Stimulated activated CD8-positive, alpha-beta memory T cell treated with anti-CD3 and anti-CD28 coated beads, Interleukin-4, amount 100 ng/mL, for 4 hours (primary cell): ENCODE measurements around the gene GLP1R.

Experiments
- DNase-seq, 2 donors: peaks; one replicate each; pipeline ENCODE4 v3.0.0-alpha.2; 2020; ENCODE audit warnings: low read depth in 2 of 2, low spot score in 1 of 2

The GLP1R gene

GRCh38 chr6:39061588-39061987 is 13.0 kb downstream of the GLP1R start:
- DNase-seq = no peak

- no peak for DNase-seq
Measured at GRCh38 chr6:39062014-39062740, 13.6 kb downstream of the GLP1R start.

DNA sequence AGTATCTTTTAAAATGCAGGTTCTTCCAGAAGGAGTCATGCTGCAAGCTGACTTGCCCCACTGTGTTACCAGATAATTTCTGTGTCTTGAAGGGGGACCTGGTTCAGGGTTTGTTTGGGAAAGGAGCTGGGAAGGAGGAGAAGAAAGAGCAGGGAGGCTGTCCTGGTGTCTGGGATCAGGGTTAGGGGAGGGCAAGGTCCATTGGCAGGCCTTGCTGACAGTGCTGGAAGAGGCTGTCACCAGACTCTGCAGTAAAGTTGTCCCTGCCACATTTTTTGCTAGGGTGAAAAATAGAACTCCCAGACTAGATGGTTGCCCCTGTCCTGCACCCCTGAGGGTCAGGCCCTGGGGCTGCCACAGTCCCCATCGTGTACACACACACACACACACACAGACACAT is 14.9 kb downstream of the GLP1R start:
- no peak for DNase-seq

GRCh38 chr6:39065561-39065960 is 17.0 kb downstream of the GLP1R start:
- DNase-seq = no peak

GRCh38 chr6:39068391-39068790 is 19.8 kb downstream of the GLP1R start:
- no peak for DNase-seq

GRCh38 chr6:39072830-39073229 is 24.2 kb downstream of the GLP1R start:
- no peak for DNase-seq

GRCh38 chr6:39073471-39074355 is 25.1 kb downstream of the GLP1R start:
- DNase-seq = no peak

DNA sequence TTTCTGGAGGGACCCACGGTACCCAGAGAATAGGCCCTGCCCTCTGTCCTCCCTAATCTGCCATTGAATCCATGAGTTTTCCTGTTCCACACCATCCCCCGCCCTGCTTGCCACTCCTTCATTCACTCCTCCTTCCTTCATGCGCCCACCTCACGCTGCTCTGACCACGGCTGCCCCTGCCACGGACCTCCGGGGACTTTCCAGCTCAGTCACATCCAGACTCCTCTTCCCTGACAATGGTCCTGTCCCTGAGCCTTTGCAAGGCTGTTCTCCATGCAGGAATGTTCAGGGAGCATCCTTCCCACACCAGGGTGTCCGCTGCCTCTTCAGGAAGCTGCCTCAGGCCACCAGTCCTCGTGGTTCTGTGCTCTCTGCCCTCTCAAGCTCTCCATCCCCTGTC is 25.9 kb downstream of the GLP1R start:
- DNase-seq = no peak

DNA sequence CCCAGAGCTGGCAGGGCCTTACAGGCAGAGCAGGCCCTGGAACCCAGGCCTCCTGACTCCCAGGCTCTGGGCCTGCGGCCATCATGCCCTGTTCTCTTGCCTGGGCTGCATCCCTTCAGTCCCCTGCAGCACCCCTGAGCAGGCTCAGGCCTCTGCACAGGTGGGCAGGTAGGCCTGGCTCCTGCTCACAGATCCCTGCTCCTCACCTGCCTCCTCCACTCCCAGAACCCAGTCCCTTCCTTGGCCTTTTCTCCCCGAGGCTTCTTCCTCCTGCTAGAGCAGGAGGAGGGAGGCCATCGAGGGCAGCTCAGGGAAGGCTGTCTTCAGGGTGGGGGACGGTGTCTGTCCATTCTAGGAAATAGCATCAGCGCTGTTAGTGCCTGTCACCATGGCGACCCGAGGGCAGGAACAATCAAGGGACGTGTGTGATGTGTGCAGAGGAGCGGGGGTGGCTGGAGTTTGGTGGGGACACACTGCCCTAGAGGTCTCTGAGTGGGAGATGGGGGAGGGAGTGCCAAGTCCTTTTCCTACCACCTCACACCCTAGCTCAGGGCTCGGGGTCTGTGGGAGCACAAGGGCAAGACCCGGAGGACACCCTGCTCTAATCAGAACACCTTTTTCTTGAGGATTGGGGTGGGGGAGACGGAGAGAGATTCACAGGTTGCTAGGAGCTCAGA is 26.6 kb downstream of the GLP1R start:
- no peak for DNase-seq

DNA sequence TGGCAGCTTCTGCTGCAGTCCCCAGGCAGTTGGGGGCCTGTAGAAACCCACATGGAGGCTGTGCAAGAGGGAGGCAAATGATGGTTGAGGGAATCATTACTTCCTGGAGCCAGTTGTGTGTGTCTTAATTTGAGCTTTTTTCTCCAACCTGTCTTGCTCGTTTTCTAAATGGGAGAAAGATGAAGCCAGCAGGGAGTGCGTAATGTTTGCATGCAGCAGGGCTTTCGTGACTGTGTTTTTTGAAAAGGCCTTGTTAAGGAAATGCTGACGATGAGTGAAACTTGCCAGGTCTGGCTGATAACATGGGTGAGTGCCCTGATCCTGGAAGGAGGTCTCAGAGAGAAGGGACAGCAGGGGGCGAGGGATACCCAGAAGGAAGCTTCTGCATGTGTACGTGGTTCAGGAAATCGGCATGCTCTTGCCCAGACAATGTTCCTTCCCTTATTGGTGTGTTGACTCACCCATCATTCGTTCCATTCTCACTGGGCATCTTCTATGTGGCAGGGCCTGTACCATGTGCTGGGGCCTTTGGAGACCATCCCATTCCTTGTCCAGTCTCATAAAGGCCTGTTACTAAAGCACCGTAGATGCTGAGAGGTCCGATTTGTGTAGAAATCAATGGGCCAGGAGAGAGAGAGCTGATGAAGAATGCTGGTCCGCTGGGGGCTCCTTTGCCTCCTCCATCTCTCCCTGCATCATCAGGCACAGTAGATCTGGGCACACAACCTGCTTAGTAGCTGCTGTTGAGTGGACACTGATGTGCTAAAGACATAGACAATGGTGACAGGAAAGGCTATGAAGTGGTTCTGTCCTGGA is 27.4 kb downstream of the GLP1R start:
- no peak for DNase-seq

GRCh38 chr6:39076623-39077535 is 28.3 kb downstream of the GLP1R start:
- DNase-seq = no peak

GRCh38 chr6:39077882-39078594 is 29.5 kb downstream of the GLP1R start:
- DNase-seq = no peak

- DNase-seq = no peak
Measured at GRCh38 chr6:39078695-39079094, 30.1 kb downstream of the GLP1R start.

DNA sequence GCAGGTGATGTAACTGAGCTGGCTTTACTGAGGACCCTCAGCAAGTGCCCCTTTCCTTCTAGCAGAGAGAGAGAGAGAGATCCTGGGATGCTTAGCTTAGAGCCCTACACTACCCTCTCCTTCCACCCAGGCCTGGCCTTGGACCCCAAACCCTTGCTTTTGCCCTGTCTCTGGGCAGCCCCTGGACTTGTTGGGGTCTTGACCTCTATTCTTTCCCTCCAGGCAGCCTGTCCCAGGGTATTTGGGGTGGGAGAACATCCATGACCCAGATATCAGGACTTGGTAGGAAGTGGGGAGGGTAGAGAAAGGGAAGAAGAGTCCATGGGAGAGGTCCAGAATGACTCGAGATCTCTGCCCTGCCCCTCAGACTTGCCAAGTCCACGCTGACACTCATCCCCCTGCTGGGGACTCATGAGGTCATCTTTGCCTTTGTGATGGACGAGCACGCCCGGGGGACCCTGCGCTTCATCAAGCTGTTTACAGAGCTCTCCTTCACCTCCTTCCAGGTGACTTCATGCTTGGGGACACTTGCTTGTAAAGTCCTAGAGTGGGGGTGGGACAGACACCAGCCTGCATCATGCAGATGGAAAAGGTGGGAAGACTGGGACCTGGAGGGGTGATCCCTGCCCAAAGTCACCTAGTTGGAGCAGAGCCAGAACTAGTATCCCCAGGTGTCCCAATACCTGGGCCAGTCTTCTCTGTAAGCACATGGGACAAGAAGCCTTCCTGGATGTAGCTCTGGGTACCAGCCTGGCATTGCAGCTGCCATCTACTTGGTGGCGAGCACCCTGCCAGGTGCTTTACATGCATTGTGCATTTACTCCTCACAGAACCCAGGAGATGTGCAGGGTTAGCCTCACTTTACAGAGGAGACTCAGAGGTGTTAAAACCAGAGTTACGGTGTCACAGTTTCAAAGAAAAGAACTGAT is 30.9 kb downstream of the GLP1R start:
- no peak for DNase-seq

- DNase-seq = no peak
Measured at GRCh38 chr6:39080246-39080875, 31.8 kb downstream of the GLP1R start.

DNA sequence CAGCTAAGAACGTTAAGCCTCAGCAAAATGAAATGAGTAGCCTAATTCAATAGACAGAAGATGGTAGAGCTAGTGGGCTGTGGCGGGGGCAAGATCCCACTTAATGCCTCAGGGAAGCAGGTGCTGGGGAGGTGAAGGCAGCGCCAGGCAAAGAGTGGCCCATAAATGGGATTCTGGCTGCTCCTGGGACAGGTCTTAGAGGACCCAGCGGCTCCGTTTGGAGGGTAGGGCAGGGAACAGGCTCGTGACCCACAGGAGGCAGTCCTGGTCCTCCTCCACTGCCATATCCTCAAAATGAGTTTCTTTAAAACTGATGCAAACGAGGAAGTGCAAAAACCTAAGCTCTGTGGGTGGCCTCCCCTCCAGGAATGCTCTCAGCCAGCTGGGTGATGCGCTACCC is 33.7 kb downstream of the GLP1R start:
- no peak for DNase-seq

DNA sequence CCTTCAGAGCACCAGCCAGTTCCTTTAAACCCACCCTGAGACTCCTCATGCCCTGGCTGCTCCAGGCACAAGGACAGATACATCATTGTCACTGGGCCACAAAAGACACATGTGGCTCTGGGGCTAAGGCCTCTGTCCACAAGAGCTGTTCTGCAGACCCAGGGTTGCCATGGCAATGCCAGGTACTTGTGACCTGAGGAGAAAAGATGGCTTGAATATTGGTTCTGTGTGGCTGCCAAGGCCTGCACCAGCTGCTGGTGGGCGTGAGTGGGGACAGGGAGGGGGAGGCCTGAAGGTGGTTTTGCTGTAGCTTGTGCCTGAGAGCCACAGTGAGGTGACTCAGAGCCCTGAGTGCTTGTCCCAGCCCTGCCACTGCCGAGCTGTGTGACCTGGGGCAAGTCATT is 34.7 kb downstream of the GLP1R start:
- DNase-seq = peak in 1 of 2 donors; percentile 8

DNA sequence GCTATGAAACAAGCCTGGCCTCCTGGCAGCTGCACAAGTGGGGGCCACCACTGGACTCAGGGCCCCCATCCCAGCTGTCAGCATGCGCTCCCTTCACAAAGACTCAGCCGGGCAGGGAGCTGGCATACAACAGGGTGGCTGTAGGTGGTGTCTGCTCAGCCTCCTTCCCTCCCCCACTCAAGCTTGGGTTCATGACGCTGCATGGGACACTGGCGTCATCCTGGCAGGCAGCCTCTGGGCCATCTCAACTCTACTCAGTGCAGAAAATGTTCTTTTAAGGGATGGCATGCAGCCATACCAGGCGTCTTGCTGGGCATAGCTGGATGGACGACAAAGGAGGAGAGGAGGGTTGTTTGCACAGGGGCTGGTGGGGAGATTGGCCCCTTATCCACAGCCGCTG is 35.9 kb downstream of the GLP1R start:
- DNase-seq = no peak
